ENCODE measurements around the gene CINP.

Gene CINP

GRCh38 chr14:102362545-102363181, at the start of gene CINP, which contains the start of gene TECPR2:
Gene CINP (minus strand): TSS chr14:102362890. CDS start chr14:102362851, 39 bp downstream.
Gene TECPR2 (plus strand): TSS chr14:102362941. CDS start chr14:102376722, 13,781 bp downstream.
- peak; percentile 57 for DNase-seq

GRCh38 chr14:102408724-102409123, 46.0 kb upstream of the CINP start:
- DNase-seq = no peak

DNA sequence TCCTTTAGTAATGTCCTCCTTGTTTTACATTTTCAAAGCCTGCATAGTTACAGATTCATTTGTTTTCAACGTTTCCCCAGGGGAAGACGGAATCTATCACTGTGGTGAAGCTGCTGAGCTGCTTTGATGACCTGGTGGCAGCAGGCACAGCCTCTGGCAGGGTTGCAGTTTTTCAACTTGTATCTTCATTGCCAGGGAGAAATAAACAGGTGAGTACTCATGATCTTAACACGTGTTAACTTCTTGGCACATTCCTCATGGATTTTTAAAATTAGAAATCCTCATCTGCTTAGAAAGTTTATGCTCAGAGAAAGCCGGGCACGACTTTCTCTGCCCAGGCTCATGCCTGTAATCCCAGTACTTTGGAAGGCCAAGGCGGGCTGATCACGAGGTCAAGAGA, 44.6 kb upstream of the CINP start:
- no peak for DNase-seq

DNA sequence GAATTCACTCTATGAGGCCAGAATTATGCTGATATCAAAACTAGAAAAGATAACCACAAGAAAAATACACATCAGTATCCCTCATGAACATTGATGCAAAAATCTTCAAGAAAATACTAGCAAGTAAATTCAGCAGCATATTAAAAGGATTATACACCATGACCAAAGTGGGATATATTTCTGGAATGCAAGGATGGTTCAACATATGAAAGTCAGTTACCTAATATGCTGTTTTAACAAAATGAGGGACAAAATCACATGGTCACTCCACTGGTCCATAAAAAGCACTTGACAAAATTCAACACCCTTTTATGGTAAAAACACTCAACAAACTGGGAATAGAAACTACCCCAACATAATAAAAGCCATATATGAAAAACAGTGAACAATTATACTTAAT, 40.3 kb upstream of the CINP start:
- DNase-seq = no peak

- no peak for DNase-seq
Measured at GRCh38 chr14:102396521-102396920, 33.8 kb upstream of the CINP start.

DNA sequence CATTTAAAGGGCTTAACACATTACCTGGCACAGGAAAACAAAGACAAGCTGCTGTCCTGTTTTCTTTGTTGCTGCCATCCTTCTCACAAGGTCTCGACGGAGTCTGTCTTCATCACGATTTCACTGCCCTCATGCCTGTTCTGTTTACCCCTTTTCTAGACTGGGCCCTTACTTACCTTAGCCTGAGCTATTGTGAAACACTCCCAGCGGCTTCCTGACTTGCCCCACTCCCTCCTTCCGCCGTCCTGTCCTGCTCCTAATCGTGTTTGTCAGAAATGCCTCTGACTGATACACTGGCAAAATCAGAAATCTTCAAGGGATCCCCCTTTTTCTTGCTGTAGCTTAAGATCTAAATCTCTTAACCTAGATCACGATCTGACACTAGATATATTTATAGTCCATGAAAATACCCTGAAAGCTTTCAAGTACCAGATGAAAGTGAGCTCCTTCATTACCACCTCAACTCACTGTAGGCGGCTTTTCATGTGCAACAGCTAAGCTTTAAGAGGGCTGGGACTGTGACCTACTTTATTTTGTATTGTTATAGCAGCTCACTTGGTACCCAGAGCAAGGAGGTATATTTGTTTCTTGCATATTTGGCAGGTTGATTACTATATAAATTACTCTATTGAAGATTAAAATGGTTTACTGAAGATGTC, 32.2 kb upstream of the CINP start:
- no peak for DNase-seq

- no peak for DNase-seq
Measured at GRCh38 chr14:102392506-102392905, 29.8 kb upstream of the CINP start.

DNA sequence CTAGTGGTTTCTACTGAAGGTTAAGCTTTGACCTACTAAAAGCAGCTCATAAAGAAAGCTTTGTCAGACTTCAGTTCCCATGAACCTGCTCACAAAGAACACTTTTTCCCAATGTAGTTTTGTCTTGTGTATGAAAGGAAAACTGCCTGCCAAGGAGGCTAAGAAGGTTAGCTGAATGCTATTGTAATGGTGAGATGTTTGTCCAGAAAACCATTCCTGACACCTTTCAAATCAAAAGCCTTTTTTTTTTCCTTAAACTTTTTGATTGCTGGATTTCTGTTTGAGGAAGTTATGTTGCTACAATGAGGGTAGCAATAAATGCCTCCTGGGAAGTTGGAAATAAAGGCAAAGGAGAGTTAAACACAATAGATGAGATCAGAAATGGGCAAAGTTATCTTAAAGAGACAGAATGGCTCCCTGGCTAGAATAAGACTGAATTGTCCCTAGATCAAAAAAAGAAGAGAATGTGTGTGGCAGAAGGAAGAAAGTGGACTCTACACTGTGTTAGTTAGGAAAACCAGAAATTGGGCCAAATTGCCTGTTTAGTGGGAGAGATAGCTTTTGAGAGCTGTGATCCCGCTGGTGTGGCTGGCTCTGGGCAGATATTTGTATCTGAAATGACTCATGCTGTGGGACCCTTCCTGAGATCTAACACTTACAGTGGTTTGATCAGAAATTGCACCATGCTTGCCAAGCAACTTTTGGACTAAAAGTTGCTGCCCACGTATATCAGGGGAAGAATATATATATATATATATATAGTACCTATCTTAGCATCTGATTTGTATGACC, 27.6 kb upstream of the CINP start:
- no peak for DNase-seq

GRCh38 chr14:102389246-102389645, 26.6 kb upstream of the CINP start:
- no peak for DNase-seq

DNA sequence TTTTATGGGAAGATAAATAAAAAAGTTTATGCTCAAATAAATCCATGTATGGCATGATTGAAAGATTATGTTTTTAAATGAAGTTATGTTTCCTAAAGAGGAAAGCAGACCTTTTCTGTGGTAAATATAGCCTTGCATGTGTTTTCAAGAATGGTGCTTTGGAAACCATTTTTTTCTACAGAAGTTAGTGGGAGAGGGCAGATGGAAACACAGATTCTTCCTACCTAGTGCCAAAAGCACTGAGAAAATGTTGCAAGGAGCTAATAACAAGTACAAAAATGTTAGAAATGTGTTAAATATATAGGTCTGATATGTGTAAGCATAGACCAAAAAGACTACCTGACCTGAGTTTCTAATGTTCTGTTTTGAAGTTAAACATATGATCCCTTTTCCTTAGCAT, 24.4 kb upstream of the CINP start:
- no peak for DNase-seq

- DNase-seq = no peak
Measured at GRCh38 chr14:102378830-102379229, 16.1 kb upstream of the CINP start.

GRCh38 chr14:102377696-102378095, 15.0 kb upstream of the CINP start:
- no peak for DNase-seq

DNA sequence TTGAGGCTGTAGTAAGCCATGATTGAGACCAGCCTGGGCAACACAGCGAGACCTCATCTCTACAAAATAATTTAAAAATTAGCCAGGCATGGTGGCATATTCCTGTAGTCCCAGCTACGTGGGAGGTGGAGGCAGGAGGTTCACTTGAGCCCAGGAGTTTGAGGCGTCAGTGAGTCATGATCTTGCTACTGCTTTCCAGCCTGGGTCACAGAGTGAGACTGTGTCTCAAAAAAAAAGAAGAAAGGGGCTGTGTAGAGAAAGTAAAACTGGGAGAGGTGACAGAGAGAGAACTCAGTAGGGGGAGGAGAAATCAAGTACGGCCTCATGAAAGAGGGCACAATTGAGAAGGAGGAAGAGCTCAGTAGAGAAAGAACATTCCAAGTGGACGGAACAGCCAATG, 12.4 kb upstream of the CINP start:
- no peak for DNase-seq

DNA sequence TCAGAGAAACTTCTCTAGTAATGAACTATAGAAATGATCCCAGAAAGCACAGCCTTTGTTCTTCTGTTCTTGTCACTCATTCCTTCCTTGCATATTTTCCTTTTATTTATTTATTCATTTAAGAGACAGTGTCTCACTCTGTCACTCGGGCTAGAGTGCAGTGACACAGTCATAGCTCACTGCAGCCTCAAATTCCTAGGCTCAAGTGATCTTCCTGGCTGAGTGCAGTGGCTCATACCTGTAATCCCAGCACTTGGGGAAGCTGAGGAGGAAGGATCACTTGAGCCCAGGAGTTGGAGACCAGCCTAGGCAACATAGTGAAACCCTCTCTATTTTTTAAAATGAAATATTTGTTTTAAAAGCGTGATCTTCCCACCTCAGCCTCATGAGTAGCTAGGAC, 11.6 kb upstream of the CINP start:
- DNase-seq = no peak

- no peak for DNase-seq
Measured at GRCh38 chr14:102373110-102373509, 10.4 kb upstream of the CINP start.

GRCh38 chr14:102371361-102371760, 8.7 kb upstream of the CINP start:
- no peak for DNase-seq

DNA sequence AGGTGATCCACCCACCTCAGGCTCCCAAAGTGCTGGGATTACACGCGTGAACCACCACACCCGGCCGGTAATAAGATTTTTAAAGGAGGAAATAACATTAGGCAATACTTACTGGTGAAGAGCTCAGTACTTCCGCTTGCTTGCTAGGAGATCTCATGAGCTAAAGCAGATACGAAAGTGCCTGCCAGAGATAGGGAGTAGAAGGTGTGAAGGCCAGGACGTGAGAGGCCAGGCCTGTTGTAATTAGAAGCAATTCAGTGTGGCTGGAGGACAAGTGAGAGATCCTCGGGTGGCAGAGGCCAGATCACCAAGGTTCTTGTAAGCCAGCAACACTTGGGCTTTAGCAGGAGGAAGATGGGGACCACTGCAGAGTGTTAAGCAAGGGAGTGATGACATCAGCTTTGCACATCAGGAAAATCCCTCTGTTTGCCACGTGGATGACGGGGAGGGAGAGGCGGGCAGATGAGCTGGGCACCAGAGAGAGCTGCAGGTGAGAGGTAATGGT, 7.7 kb upstream of the CINP start:
- no peak for DNase-seq

- no peak for DNase-seq
Measured at GRCh38 chr14:102363182-102363943, 673 bp upstream of the CINP start.

DNA sequence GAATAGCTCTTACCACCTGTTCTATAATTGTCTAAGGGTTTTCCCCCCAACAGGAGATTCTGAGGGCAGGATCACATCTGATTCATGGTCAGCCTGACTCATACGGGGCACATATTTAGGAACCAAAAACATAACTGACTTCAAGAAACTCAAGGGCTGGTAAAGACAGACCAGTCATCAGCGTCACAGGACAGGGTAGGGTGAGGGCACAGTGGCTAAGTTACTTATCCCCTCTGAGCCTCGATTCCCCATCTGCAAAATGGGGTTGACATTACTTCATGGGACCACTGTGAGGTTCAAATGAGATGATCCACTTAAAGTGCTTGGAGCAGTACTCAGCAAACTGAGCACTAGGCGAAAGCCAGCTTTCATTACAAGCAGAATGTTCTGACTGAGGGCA, 606 bp downstream of the CINP start:
- no peak for DNase-seq

GRCh38 chr14:102360388-102360787, 2.3 kb downstream of the CINP start:
- no peak for DNase-seq

DNA sequence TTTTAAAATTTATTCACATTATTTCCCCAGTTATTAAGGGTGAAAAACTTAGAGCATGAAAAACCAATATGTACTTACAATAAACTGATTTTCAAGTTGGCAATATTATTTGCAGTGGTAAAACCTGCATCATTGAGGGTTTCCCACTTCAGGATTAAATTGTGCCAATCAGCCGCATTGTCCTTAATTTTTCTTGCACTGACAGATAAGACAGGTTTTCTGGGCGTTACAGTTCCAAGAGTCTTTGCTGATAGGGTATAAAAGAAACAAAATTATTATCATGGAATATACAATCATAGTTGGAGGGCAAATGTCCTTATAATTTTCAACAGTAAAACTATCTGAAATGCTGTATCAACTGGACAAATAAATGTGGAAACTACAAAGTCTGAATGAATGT, 3.3 kb downstream of the CINP start:
- no peak for DNase-seq

GRCh38 chr14:102356280-102356679, 6.4 kb downstream of the CINP start:
- DNase-seq = no peak

DNA sequence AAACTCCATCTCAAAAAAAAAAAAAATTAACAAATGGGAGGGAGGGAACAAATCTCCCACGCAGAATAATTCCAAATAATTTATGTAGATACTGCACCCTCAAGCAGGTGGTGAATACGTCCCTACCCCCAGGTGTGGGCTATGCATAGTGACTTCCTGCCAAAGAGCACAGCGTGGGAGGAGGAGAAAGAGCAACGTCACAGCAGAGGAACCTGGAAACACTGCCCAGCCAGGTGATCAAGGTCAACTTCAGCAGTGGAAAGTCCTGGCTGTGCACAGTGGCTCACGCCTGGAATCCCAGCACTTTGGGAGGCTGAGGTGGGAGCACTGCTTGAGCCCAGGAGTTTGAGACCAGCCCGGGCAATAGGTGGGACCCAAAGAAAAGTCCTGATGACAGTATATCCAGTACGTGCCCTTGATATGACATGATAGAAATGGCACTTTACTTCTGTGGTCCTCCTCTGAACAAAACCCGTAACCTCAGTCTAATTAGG, 9.5 kb downstream of the CINP start:
- no peak for DNase-seq

All from GOT3 (cell line).